HG02798 (cell line): ENCODE data around the gene AGO3.

Experiments used
- ATAC-seq: cut with Tn5 transposase; IDR thresholded peaks from one replicate; pipeline ENCODE4 v1.9.1; 2021; ENCODE audit warnings: mild to moderate bottlenecking; ENCODE audit not compliant: unreplicated experiment, poor library complexity

Gene AGO3

DNA sequence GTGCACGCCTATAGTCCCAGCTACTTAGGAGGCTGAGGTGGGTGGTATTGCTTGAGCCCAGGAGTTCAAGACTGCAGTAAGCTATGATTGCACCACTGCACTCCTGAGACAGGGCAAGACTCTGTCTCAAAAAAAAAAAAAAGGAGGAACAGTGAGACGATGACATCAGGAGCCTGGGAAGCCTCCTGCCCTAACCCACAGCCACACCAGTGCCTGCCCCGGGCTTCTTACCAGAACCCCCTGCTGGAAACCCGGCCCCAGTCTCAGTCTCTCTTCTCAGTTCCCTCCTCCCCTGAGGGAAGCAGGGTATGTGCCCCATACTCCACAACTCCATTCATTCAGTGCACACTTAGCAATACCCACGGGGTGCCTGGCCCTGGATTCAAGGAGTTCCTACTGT is 185.0 kb downstream of the AGO3 start:
- ATAC-seq = no peak

- ATAC-seq = no peak
These were observed 186.0 kb downstream of the AGO3 start for GRCh38 chr1:36116901-36117300.

GRCh38 chr1:36118447-36119204 is 187.7 kb downstream of the AGO3 start:
- no peak for ATAC-seq

- ATAC-seq = no peak
These were observed 188.6 kb downstream of the AGO3 start for GRCh38 chr1:36119456-36119855.
